ENCODE results near the gene CTU1. TPM values are rescaled to one million over a fixed set of nuclear protein-coding genes. Genes with fewer than 3 reads are reported as not detected.

The CTU1 gene
- total and polyA plus RNA-seq, 4 donors: 2.5 to 9.8 (median 3.8) TPM

DNA sequence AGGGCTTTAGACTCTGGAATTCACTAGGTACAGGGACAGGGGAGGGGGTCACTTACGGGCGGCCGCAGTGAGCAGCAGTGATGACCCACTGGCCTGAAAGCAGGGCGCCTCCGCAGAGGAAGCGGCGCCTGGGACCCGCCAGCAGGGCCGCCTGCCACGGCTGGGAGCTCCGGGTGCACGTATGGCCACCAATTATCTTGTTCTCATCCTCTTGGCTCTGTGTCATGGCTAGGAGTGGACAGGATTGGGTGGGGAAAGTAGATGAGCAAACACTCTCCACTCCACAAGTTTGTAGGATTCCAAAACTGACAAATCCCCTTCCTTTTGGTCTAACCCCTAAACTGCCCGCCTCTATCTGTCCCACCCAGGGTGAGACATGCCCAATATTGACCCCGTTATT, 26.7 kb downstream of the CTU1 start:
- TF ChIP-seq, protein P1, sequence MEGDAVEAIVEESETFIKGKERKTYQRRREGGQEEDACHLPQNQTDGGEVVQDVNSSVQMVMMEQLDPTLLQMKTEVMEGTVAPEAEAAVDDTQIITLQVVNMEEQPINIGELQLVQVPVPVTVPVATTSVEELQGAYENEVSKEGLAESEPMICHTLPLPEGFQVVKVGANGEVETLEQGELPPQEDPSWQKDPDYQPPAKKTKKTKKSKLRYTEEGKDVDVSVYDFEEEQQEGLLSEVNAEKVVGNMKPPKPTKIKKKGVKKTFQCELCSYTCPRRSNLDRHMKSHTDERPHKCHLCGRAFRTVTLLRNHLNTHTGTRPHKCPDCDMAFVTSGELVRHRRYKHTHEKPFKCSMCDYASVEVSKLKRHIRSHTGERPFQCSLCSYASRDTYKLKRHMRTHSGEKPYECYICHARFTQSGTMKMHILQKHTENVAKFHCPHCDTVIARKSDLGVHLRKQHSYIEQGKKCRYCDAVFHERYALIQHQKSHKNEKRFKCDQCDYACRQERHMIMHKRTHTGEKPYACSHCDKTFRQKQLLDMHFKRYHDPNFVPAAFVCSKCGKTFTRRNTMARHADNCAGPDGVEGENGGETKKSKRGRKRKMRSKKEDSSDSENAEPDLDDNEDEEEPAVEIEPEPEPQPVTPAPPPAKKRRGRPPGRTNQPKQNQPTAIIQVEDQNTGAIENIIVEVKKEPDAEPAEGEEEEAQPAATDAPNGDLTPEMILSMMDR (IDR thresholded peaks at IDR 0.05; ENCODE audit: control extremely low read depth, extremely low read depth): no peak
- no peaks in the 10 kb centered on the region for H3K36me3 ChIP-seq (ENCODE audit: control insufficient read depth in 4 of 4, insufficient read depth in 4 of 4, low read length in 4 of 4)
- no peak overlapping the region for H3K27ac ChIP-seq (ENCODE audit: low read depth in 1 of 2, low read length in 1 of 2)
- H3K9ac ChIP-seq (ENCODE audit: insufficient read depth in 1 of 2, low read length in 2 of 2): no peak overlapping the region
- H3K27me3 ChIP-seq (ENCODE audit: control insufficient read depth in 3 of 3, insufficient read depth in 3 of 3, low read length in 2 of 3): no peaks in the 10 kb centered on the region
- H3K4me3 ChIP-seq: no peak overlapping the region
- 88 to 89% methylated on average over 14 of the region's 14 CpGs for WGBS, 2 donors
- ATAC-seq (ENCODE audit: insufficient read depth, low FRiP score) (no peak), DNase-seq (no peak)
- H3K9me3 ChIP-seq (ENCODE audit: control insufficient read depth in 4 of 4, insufficient read depth in 3 of 4, low read length in 3 of 4): peaks cover 0 to 1% (median 0%) of the 10 kb centered on the region in 4 donors
- no peaks in the 10 kb centered on the region for H3K4me1 ChIP-seq (ENCODE audit: control insufficient read depth in 5 of 5, insufficient read depth in 5 of 5, low read length in 5 of 5)

DNA sequence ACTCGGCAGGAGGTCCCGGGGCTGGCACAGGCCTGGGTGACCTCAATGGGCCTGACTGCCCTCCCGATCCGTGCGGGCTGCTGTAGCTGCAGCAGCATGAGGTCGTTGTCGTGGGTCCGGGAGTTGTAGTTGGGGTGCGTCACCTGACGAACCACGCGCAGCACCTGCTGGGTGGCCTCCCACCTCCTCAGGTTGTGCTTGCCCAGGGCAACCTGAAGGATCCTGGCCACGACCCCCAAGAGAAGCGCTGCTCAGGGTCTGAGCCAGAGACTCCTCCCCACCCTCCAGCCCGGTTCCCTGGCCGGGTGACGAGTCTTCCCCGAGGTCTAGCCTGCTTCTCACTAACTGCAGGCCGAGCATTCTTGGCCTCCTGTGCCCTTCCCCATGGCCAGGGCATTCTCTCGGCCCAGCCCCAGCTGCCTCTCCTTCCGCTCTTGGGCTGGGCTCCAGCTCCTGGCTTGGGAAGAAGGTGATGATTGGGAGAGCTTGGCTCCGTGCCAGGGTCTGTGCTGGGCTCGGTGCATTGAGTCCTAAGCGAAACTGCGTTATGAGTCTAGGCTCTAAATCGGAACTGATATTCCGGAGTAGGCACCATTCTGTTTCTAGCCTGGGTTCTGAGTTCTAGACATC, 28.6 kb downstream of the CTU1 start:
- no peak overlapping the region for H3K27ac ChIP-seq (ENCODE audit: low read depth in 1 of 2, low read length in 1 of 2)
- DNase-seq: peak in 1 of 3 donors; percentile 16
- H3K9me3 ChIP-seq (ENCODE audit: control insufficient read depth in 4 of 4, insufficient read depth in 3 of 4, low read length in 3 of 4): peaks cover 0 to 1% (median 0%) of the 10 kb centered on the region in 4 donors
- 80 to 90% methylated on average over 27 of the region's 27 CpGs for WGBS, 2 donors
- no peaks in the 10 kb centered on the region for H3K4me1 ChIP-seq (ENCODE audit: control insufficient read depth in 5 of 5, insufficient read depth in 5 of 5, low read length in 5 of 5)
- no peak for ATAC-seq (ENCODE audit: insufficient read depth, low FRiP score)
- peaks cover 0 to 3% (median 0%) of the 10 kb centered on the region in 3 donors for H3K27me3 ChIP-seq (ENCODE audit: control insufficient read depth in 3 of 3, insufficient read depth in 3 of 3, low read length in 2 of 3)
- H3K4me3 ChIP-seq: no peak overlapping the region
- H3K36me3 ChIP-seq (ENCODE audit: control insufficient read depth in 4 of 4, insufficient read depth in 4 of 4, low read length in 4 of 4): no peaks in the 10 kb centered on the region
- TF ChIP-seq, protein P1 (IDR thresholded peaks at IDR 0.05; ENCODE audit: control extremely low read depth, extremely low read depth): no peak
- no peak overlapping the region for H3K9ac ChIP-seq (ENCODE audit: insufficient read depth in 1 of 2, low read length in 2 of 2)

DNA sequence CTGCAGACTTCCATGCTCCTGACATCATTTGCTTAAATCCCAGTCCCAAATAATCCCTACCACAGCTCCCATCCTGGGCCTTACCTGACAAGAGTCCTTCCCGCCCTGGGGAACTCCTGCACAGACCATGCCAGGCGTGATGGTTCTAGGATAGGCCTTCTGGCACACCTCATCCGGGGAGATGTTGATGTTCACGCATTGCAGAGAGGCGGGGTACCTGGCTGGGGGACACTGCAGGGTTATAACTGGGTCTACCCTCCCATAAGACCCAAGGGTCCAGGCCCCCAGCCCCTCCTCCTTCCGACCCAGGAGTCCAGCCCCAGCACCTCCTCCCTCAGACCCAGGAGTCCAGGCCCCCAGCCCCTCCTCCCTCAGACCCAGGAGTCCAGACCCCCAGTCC, 29.5 kb downstream of the CTU1 start:
- TF ChIP-seq, protein P1 (IDR thresholded peaks at IDR 0.05; ENCODE audit: control extremely low read depth, extremely low read depth): no peak
- 88 to 95% methylated on average over 6 of the region's 6 CpGs for WGBS, 2 donors
- Histone ChIP-seq H3K9ac (ENCODE audit: insufficient read depth in 1 of 2, low read length in 2 of 2) (no peak overlapping the region), H3K9me3 (ENCODE audit: control insufficient read depth in 4 of 4, insufficient read depth in 3 of 4, low read length in 3 of 4) (peaks cover 0 to 2% (median under 1%) of the 10 kb centered on the region in 4 donors), H3K36me3 (ENCODE audit: control insufficient read depth in 4 of 4, insufficient read depth in 4 of 4, low read length in 4 of 4) (no peaks in the 10 kb centered on the region), H3K27me3 (ENCODE audit: control insufficient read depth in 3 of 3, insufficient read depth in 3 of 3, low read length in 2 of 3) (peaks cover 0 to 3% (median 0%) of the 10 kb centered on the region in 3 donors), H3K4me3 (no peak overlapping the region), H3K27ac (ENCODE audit: low read depth in 1 of 2, low read length in 1 of 2) (no peak overlapping the region), H3K4me1 (ENCODE audit: control insufficient read depth in 5 of 5, insufficient read depth in 5 of 5, low read length in 5 of 5) (no peaks in the 10 kb centered on the region)
- DNase-seq (no peak), ATAC-seq (ENCODE audit: insufficient read depth, low FRiP score) (no peak)

DNA sequence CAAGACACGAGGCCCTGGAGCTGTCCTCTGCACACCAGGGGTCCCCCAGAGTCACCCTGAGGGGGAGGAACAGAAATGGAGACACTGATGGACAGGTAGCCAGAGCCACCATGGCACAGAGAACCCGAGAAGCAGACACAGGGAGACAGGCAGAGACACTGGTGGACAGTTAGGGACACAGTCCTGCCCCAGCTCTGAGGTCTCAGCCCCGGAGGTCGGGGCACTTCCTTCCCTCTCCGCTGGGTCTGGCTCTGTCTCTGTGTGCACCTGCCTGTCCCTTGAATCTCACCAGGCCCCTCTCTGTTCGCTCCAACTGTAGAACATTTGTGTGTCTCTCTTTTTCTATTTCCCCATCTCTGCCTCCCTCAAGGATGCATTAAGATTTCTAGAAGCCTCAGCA, 30.1 kb downstream of the CTU1 start:
- Histone ChIP-seq H3K27ac (ENCODE audit: low read depth in 1 of 2, low read length in 1 of 2) (no peak overlapping the region), H3K4me3 (no peak overlapping the region), H3K27me3 (ENCODE audit: control insufficient read depth in 3 of 3, insufficient read depth in 3 of 3, low read length in 2 of 3) (peaks cover 0 to 3% (median 0%) of the 10 kb centered on the region in 3 donors), H3K4me1 (ENCODE audit: control insufficient read depth in 5 of 5, insufficient read depth in 5 of 5, low read length in 5 of 5) (no peaks in the 10 kb centered on the region), H3K9ac (ENCODE audit: insufficient read depth in 1 of 2, low read length in 2 of 2) (no peak overlapping the region), H3K9me3 (ENCODE audit: control insufficient read depth in 4 of 4, insufficient read depth in 3 of 4, low read length in 3 of 4) (peaks cover 0 to 3% (median 2%) of the 10 kb centered on the region in 4 donors), H3K36me3 (ENCODE audit: control insufficient read depth in 4 of 4, insufficient read depth in 4 of 4, low read length in 4 of 4) (no peaks in the 10 kb centered on the region)
- DNase-seq (no peak), ATAC-seq (ENCODE audit: insufficient read depth, low FRiP score) (no peak)
- WGBS, 2 donors: 67% methylated on average over 6 of the region's 6 CpGs
- TF ChIP-seq, protein P1 (IDR thresholded peaks at IDR 0.05; ENCODE audit: control extremely low read depth, extremely low read depth): no peak
